WTC11 (cell line): ENCODE data around the gene AADAC. TPM values are rescaled to one million over a fixed set of nuclear protein-coding genes. Genes with fewer than 3 reads are reported as not detected.

Experiments
- ATAC-seq: fragments of 200-7000 bp; cut with Tn5 transposase; 2 replicates; pipeline ENCODE4 v1.10.0; 2021; ENCODE audit warnings: mild to moderate bottlenecking, moderate library complexity
- CTCF ChIA-PET: fragments of 300-600 bp; sonication (Branson Sonifier 250); formaldehyde crosslinking; loops from one replicate; lab custom pipeline; 2021; ENCODE audit warnings: antibody characterized with exemption; lab: Charles Lee
- POLR2A ChIA-PET: fragments of 350-600 bp; sonication (Branson Sonifier 250); formaldehyde crosslinking; loops from one replicate; lab custom pipeline; 2021; ENCODE audit warnings: antibody characterized with exemption; lab: Charles Lee
- DNase-seq: peaks from one replicate; pipeline ENCODE4 v3.0.0; 2021; ENCODE audit warnings: low spot score
- H3K27ac Mint-ChIP-seq: 2 replicates; pipeline ENCODE4 v1.8.0; 2021; ENCODE audit warnings: mixed read lengths
- H3K27me3 Mint-ChIP-seq: 2 replicates; pipeline ENCODE4 v1.8.0; 2021; ENCODE audit warnings: low read depth, mild to moderate bottlenecking, moderate library complexity, mixed read lengths
- H3K36me3 Mint-ChIP-seq: 2 replicates; pipeline ENCODE4 v1.8.0; 2021; ENCODE audit warnings: mixed read lengths
- H3K4me1 Mint-ChIP-seq: 2 replicates; pipeline ENCODE4 v1.8.0; 2022; ENCODE audit warnings: mixed read lengths
- H3K4me3 Mint-ChIP-seq: 2 replicates; pipeline ENCODE4 v1.8.0; 2021; ENCODE audit warnings: mild to moderate bottlenecking, moderate library complexity, mixed read lengths
- H3K9me3 Mint-ChIP-seq: 2 replicates; pipeline ENCODE4 v1.8.0; 2021; ENCODE audit warnings: mixed read lengths
- ATF1 ChIP-seq: sonication (generic); formaldehyde crosslinking; IDR thresholded peaks from 2 replicates; pipeline ENCODE4 v1.8.1; 2023; ENCODE audit warnings: mild to moderate bottlenecking, moderate library complexity, missing genetic modification reagents
- ELF4 ChIP-seq: sonication (generic); formaldehyde crosslinking; IDR thresholded peaks from 2 replicates; pipeline ENCODE4 v1.8.1; 2022; ENCODE audit warnings: low read depth, mild to moderate bottlenecking, moderate library complexity, missing genetic modification reagents
- ESRRA ChIP-seq: sonication (generic); formaldehyde crosslinking; IDR thresholded peaks from 2 replicates; pipeline ENCODE4 v1.8.1; 2022; ENCODE audit warnings: mild to moderate bottlenecking, missing genetic modification reagents, borderline replicate concordance
- JUN ChIP-seq: sonication (generic); formaldehyde crosslinking; IDR thresholded peaks from 2 replicates; pipeline ENCODE4 v1.8.0; 2023; ENCODE audit warnings: mild to moderate bottlenecking, missing genetic modification reagents
- NFE2L1 ChIP-seq: sonication (generic); formaldehyde crosslinking; IDR thresholded peaks from 2 replicates; pipeline ENCODE4 v1.8.1; 2023; ENCODE audit warnings: missing genetic modification reagents
- NR3C1 ChIP-seq: sonication (generic); formaldehyde crosslinking; conservative IDR thresholded peaks from 2 replicates; pipeline ENCODE4 v1.8.1; 2023; ENCODE audit warnings: low read depth, mild to moderate bottlenecking, missing genetic modification reagents
- PRRX2 ChIP-seq: fragments of 250-450 bp; sonication (Bioruptor Pico); IDR thresholded peaks from 2 replicates; pipeline ENCODE4 v1.8.0; 2021; ENCODE audit warnings: mild to moderate bottlenecking
- SMAD4 ChIP-seq: sonication (generic); formaldehyde crosslinking; IDR thresholded peaks from 2 replicates; pipeline ENCODE4 v1.8.0; 2022; ENCODE audit warnings: mild to moderate bottlenecking, missing genetic modification reagents
- TEAD1 ChIP-seq: sonication (generic); formaldehyde crosslinking; IDR thresholded peaks from 2 replicates; pipeline ENCODE4 v1.8.0; 2022; ENCODE audit warnings: mild to moderate bottlenecking, missing genetic modification reagents
- ZBTB21 ChIP-seq: sonication (generic); formaldehyde crosslinking; IDR thresholded peaks from 2 replicates; pipeline ENCODE4 v1.8.1; 2023; ENCODE audit warnings: mild to moderate bottlenecking, missing genetic modification reagents, borderline replicate concordance
- ZNF396 ChIP-seq: fragments of 250-450 bp; sonication (Bioruptor Pico); IDR thresholded peaks from 2 replicates; pipeline ENCODE4 v1.8.0; 2021; ENCODE audit warnings: mild to moderate bottlenecking, moderate library complexity, borderline replicate concordance
- total RNA-seq: library from RNA; stranded (reverse); gene quantifications from 3 replicates; pipeline ENCODE4 v1.2.3, GENCODE V29; 2021
- TF ChIP-seq, protein P1 (sequence below): sonication (generic); formaldehyde crosslinking; IDR thresholded peaks from 2 replicates; pipeline ENCODE4 v1.8.1; 2023; ENCODE audit warnings: mild to moderate bottlenecking, moderate library complexity, missing genetic modification reagents
- TF ChIP-seq, protein P2 (sequence below): sonication (generic); formaldehyde crosslinking; conservative IDR thresholded peaks from 2 replicates; pipeline ENCODE4 v1.8.1; 2022; ENCODE audit warnings: mild to moderate bottlenecking, missing genetic modification reagents
- TF ChIP-seq, protein P3 (sequence below): sonication (generic); formaldehyde crosslinking; IDR thresholded peaks from 2 replicates; pipeline ENCODE4 v1.8.0; 2022; ENCODE audit warnings: mild to moderate bottlenecking, missing genetic modification reagents
- TF ChIP-seq, protein P4 (sequence below): sonication (generic); formaldehyde crosslinking; IDR thresholded peaks from 2 replicates; pipeline ENCODE4 v1.8.1; 2022; ENCODE audit warnings: low read depth, missing genetic modification reagents, borderline replicate concordance
- TF ChIP-seq, protein P5 (sequence below): fragments of 250-450 bp; sonication (Bioruptor Pico); IDR thresholded peaks from 2 replicates; pipeline ENCODE4 v1.8.0; 2021; ENCODE audit warnings: mild to moderate bottlenecking
- TF ChIP-seq, protein P6 (sequence below): sonication (generic); formaldehyde crosslinking; IDR thresholded peaks from 2 replicates; pipeline ENCODE4 v1.8.1; 2022; ENCODE audit warnings: mild to moderate bottlenecking, missing genetic modification reagents, moderate library complexity, borderline replicate concordance

Gene AADAC
- total RNA-seq, 1 experiment from 2014 or later: 0.11 TPM

DNA sequence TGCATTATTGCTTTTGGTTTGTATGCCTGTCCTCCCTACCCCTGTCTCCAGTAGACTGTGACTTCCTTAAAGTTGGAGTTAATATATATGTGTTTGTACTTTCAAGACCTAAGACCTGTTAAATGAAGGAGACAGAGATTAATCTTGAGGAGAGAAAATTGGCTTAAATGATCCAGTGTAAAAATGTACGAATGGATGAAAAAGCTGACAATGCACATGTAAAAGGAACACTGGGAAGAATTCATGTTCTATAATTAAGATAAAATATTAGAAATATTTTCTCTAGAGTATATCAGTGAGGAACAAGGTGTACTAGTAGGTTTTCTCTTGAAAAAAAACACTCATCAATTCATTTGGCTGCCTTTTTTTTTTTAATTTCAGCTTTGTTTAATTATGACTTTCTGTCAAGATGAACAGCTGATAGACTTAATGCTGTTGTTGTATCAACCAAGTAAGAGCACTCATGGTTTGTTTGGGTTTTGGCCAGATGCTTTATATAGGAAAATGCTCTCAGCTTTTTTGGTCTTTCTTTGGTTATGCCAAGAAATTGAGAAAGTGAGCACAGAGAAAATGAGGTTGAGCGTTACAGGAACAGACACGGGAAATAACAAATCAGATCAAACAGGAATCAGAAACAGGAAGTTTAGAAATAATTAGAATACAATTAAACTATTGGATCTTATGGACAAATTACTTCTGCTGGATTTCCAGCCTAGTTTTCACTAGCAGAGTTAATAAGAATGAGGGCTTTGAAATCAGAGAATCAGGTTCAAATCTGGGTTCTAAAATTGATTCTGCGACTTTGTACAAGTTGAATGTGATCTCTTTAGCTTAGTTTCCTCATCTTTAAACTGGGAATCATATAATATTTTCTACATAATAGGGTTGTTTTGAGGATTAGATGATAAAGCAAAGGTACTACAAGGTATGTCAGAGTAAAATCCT is 38.3 kb upstream of the AADAC start:
- H3K27me3 Mint-ChIP-seq: no peaks in the 10 kb centered on the region
- POLR2A ChIA-PET: no interaction called here
- no peak for DNase-seq
- no peak for ATAC-seq
- CTCF ChIA-PET: no interaction called here
- no peak for TF ChIP-seq TEAD1 (CRISPR knock-in tag)
- no peak for TF ChIP-seq ZBTB21 (CRISPR knock-in tag)
- TF ChIP-seq ATF1 (CRISPR knock-in tag): no peak
- TF ChIP-seq, protein P1, sequence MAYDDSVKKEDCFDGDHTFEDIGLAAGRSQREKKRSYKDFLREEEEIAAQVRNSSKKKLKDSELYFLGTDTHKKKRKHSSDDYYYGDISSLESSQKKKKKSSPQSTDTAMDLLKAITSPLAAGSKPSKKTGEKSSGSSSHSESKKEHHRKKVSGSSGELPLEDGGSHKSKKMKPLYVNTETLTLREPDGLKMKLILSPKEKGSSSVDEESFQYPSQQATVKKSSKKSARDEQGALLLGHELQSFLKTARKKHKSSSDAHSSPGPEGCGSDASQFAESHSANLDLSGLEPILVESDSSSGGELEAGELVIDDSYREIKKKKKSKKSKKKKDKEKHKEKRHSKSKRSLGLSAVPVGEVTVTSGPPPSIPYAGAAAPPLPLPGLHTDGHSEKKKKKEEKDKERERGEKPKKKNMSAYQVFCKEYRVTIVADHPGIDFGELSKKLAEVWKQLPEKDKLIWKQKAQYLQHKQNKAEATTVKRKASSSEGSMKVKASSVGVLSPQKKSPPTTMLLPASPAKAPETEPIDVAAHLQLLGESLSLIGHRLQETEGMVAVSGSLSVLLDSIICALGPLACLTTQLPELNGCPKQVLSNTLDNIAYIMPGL: no peak
- no peak for TF ChIP-seq JUN
- TF ChIP-seq ESRRA (CRISPR knock-in tag): no peak
- TF ChIP-seq, protein P2, sequence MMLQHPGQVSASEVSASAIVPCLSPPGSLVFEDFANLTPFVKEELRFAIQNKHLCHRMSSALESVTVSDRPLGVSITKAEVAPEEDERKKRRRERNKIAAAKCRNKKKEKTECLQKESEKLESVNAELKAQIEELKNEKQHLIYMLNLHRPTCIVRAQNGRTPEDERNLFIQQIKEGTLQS (CRISPR knock-in tag): no peak
- no peak for TF ChIP-seq ELF4 (CRISPR knock-in tag)
- TF ChIP-seq NFE2L1 (CRISPR knock-in tag): no peak
- TF ChIP-seq, protein P3, sequence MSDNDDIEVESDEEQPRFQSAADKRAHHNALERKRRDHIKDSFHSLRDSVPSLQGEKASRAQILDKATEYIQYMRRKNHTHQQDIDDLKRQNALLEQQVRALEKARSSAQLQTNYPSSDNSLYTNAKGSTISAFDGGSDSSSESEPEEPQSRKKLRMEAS: no peak
- TF ChIP-seq, protein P4, sequence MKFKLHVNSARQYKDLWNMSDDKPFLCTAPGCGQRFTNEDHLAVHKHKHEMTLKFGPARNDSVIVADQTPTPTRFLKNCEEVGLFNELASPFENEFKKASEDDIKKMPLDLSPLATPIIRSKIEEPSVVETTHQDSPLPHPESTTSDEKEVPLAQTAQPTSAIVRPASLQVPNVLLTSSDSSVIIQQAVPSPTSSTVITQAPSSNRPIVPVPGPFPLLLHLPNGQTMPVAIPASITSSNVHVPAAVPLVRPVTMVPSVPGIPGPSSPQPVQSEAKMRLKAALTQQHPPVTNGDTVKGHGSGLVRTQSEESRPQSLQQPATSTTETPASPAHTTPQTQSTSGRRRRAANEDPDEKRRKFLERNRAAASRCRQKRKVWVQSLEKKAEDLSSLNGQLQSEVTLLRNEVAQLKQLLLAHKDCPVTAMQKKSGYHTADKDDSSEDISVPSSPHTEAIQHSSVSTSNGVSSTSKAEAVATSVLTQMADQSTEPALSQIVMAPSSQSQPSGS (CRISPR knock-in tag): no peak
- no peak for TF ChIP-seq NR3C1 (CRISPR knock-in tag)
- TF ChIP-seq PRRX2 (CRISPR knock-in tag): no peak
- TF ChIP-seq ZNF396 (CRISPR knock-in tag): no peak
- TF ChIP-seq, protein P5, sequence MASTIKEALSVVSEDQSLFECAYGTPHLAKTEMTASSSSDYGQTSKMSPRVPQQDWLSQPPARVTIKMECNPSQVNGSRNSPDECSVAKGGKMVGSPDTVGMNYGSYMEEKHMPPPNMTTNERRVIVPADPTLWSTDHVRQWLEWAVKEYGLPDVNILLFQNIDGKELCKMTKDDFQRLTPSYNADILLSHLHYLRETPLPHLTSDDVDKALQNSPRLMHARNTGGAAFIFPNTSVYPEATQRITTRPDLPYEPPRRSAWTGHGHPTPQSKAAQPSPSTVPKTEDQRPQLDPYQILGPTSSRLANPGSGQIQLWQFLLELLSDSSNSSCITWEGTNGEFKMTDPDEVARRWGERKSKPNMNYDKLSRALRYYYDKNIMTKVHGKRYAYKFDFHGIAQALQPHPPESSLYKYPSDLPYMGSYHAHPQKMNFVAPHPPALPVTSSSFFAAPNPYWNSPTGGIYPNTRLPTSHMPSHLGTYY (CRISPR knock-in tag): no peak
- TF ChIP-seq, all 79 proteins: peak for 0
- Mint-ChIP-seq H3K9me3 (no peaks in the 10 kb centered on the region), H3K4me1 (no peaks in the 10 kb centered on the region), H3K4me3 (no peak overlapping the region), H3K36me3 (no peaks in the 10 kb centered on the region), H3K27ac (no peak overlapping the region)

DNA sequence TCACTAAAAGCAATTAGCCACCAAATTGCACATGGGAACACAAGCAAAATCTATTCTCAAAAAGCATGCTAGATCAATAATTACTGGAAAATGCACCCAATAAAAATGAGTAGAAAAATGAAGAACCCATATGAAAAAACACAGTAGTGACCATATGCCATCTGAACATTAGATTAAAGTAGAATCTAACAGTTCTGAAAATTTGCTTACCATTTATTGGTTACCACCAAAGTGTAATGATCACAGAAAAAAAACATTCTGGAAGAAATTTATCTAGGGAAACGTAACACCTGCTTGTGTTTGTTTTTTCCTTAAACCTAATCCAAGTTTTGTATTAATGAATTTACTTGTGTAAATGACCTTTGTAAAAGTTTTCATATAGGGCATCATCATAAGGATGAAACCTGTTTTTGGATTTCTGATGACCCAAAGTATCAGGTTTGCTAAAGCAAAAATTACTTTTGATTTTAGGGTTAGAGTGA is 37.6 kb upstream of the AADAC start:
- DNase-seq (no peak), ATAC-seq (no peak)
- TF ChIP-seq SMAD4 (CRISPR knock-in tag): no peak
- TF ChIP-seq, protein P6, sequence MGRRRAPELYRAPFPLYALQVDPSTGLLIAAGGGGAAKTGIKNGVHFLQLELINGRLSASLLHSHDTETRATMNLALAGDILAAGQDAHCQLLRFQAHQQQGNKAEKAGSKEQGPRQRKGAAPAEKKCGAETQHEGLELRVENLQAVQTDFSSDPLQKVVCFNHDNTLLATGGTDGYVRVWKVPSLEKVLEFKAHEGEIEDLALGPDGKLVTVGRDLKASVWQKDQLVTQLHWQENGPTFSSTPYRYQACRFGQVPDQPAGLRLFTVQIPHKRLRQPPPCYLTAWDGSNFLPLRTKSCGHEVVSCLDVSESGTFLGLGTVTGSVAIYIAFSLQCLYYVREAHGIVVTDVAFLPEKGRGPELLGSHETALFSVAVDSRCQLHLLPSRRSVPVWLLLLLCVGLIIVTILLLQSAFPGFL (CRISPR knock-in tag): no peak
- TF ChIP-seq NFE2L1 (CRISPR knock-in tag): no peak
- no peak overlapping the region for H3K27ac Mint-ChIP-seq
- POLR2A ChIA-PET: no interaction called here
- H3K27me3 Mint-ChIP-seq: no peaks in the 10 kb centered on the region
- no peaks in the 10 kb centered on the region for H3K4me1 Mint-ChIP-seq
- no peaks in the 10 kb centered on the region for H3K36me3 Mint-ChIP-seq
- CTCF ChIA-PET: no interaction called here
- no peak overlapping the region for H3K4me3 Mint-ChIP-seq
- no peaks in the 10 kb centered on the region for H3K9me3 Mint-ChIP-seq
